ENCODE measurements around the gene MRPS7. TPM values are rescaled to one million over a fixed set of nuclear protein-coding genes. Genes with fewer than 3 reads are reported as not detected.

The MRPS7 gene
- 10 to 100 TPM; 29.8 to 39.4 (median 33.6) TPM for total RNA-seq
- total RNA-seq (2013), result 41.6 TPM
- 30.9 to 171 (median 51.8) reads per million in 29 experiments for total RNA-seq

DNA sequence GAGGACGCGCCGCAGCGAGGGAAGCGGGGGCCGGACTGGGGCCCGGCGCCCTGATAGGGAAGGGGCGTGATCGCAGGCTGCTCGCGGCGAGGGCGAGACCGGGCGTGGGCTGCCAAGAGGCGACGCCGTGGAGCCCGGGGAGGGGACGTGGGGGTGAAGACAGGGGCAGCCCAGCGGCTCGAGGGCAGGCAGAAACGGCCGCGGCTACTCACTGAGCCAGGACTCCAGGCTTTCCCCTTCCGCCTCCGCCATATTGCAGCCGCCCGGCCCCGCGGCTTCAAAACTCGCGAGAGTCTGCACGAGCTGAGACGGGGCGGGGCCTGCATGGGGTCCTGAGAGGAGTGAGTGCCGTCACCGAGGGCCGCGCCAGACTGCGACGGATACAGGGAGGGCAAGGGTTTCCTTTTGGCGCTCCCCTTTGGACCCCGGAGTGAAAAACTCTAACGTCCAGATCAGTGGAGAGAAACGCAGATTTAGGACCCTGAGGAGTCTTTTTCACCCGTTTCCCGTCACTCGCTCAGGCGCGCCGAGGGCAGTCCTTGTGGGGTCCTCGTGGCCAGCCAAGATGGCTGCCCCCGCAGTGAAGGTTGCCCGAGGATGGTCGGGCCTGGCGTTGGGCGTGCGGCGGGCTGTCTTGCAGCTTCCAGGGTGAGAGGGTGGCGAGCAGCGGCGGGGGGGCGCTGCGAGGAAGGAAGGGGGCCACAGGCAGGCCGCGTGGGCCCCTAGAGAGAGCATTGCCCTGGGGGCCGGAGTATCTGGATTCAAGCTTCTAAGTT, at the start of gene MRPS7, which contains the start of gene GGA3:
Gene MRPS7 (plus strand): TSS at position 544 of the 776 bp plus-strand sequence. CDS start 22 bp downstream, at position 566.
Gene GGA3 (minus strand): TSS at position 271 of the 776 bp plus-strand sequence. CDS start 19 bp downstream, at position 252.
- H3K9me3 ChIP-seq, result no peaks in the 10 kb centered on the region
- Mint-ChIP-seq H3K27ac (peak within 1 kb of the TSS; percentile 99 to 100), H3K4me3 (peak within 1 kb of the TSS; percentile 94 to 97 (median 95)), H3K9me3 (no peaks in the 10 kb centered on the region), H3K4me1 (peaks cover 53 to 59% (median 56%) of the 10 kb centered on the region in 3 donors), H3K27me3 (no peaks in the 10 kb centered on the region), H3K36me3 (peaks cover 15% of the 10 kb centered on the region)
- H3K4me1 ChIP-seq (ENCODE audit: control insufficient read depth in 1 of 2, extremely low read depth in 1 of 2, insufficient read depth in 2 of 2, low read length in 2 of 2), result peaks cover 22 to 32% of the 10 kb centered on the region in 2 experiments
- H3K36me3 ChIP-seq (ENCODE audit: control insufficient read depth in 2 of 2, extremely low read depth in 1 of 2, insufficient read depth in 1 of 2, low read length in 1 of 2), result peaks cover 9 to 33% of the 10 kb centered on the region in 2 donors
- H3K27ac ChIP-seq (ENCODE audit: low read length), result peak within 1 kb of the TSS; percentile 99
- no peaks in the 10 kb centered on the region for H3K27me3 ChIP-seq (replicated peaks in 1 of 2; ENCODE audit: control insufficient read depth in 2 of 2, extremely low read depth in 1 of 2, insufficient read depth in 2 of 2, low read length in 1 of 2)
- POLR2A ChIA-PET, result interaction anchor here (0.7 to 2.8 kb wide), 8 partner anchors 9 to 144 kb away, joined by 3 to 22 read pairs (median 6); partner anchors contain the start of genes GRB2 (in 2 of the 2), MIF4GD (in 2 of the 2) and SLC25A19 (in 1 of the 2)
- CTCF ChIA-PET, result interaction anchor here (0.5 to 4.1 kb wide), 6 partner anchors 9 to 1255 kb away, joined by 4 to 58 read pairs (median 8); partner anchors contain the start of genes MIF4GD (in 1 of the 2) and SLC25A19 (in 1 of the 2)
- peak; percentile 92 to 98 (median 97) for ATAC-seq (replicated peaks in 1 of 4)
- WGBS (ENCODE audit: insufficient coverage), result under 1% methylated on average over 67 of the region's 69 CpGs
- peak; percentile 90 to 97 (median 95) for DNase-seq
- H3K4me3 ChIP-seq (ENCODE audit: control insufficient read depth in 1 of 2, extremely low read depth in 1 of 2, low read length in 1 of 2), result peak within 1 kb of the TSS; percentile 78 to 79

DNA sequence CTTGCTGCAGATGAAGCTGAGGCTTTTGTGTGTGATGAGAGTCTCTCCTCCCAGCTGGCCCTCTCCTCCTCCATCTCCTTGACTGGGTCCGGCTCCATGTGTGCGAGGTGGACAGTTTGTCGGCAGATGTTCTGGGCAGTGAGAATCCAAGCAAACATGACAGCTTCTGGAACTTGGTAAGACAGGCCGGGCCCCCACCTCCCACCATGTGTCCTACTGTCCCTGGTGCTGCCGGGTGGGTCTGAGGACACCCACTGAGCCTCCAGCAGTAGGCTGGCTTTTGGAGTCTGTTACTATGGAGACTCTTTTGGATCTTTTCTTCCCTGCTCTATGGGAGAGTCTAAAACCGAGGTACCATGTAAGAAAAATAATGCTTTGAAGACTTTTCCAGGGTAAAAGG, 43.5 kb upstream of the MRPS7 start:
- WGBS (ENCODE audit: insufficient coverage), result 100% methylated on average over 3 of the region's 6 CpGs

DNA sequence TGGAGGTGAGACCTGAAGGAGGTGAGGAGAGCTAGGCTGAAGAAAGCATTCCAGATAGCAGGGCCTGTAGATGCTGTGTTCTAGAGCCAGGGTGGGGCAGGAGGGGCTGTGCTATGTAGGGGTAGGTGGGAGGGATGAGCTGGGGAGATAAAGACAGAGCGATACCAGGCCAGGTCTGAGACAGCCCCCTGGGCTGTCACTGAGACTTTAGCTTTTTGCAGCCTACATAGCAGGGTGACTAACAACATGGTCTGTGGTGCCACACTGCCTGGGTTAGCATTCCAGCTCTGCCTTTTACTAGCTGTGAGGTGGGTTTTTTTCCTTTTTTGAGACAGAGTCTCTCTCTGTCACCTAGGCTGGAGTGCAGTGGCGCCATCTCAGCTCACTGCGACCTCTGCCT, 41.9 kb upstream of the MRPS7 start:
- WGBS (ENCODE audit: insufficient coverage), result 100% methylated on average over 1 of the region's 3 CpGs

More for the DNA sequence above, 43.5 kb upstream of the MRPS7 start:
- no peaks in the 10 kb centered on the region for H3K27me3 Mint-ChIP-seq
- H3K9me3 Mint-ChIP-seq, result no peaks in the 10 kb centered on the region
- H3K4me1 Mint-ChIP-seq, result peaks cover 0 to 6% (median 0%) of the 10 kb centered on the region in 3 donors
- DNase-seq (no peak), ATAC-seq (replicated peaks in 1 of 4) (no peak)
- POLR2A ChIA-PET, result no interaction called here
- Histone ChIP-seq H3K27ac (ENCODE audit: low read length) (no peak overlapping the region), H3K4me1 (ENCODE audit: control insufficient read depth in 1 of 2, extremely low read depth in 1 of 2, insufficient read depth in 2 of 2, low read length in 2 of 2) (no peaks in the 10 kb centered on the region), H3K36me3 (ENCODE audit: control insufficient read depth in 2 of 2, extremely low read depth in 1 of 2, insufficient read depth in 1 of 2, low read length in 1 of 2) (peaks cover 18 to 71% of the 10 kb centered on the region in 2 donors), H3K27me3 (replicated peaks in 1 of 2; ENCODE audit: control insufficient read depth in 2 of 2, extremely low read depth in 1 of 2, insufficient read depth in 2 of 2, low read length in 1 of 2) (no peaks in the 10 kb centered on the region), H3K9me3 (no peaks in the 10 kb centered on the region), H3K4me3 (ENCODE audit: control insufficient read depth in 1 of 2, extremely low read depth in 1 of 2, low read length in 1 of 2) (no peak overlapping the region)
- no peak overlapping the region for H3K4me3 Mint-ChIP-seq
- H3K36me3 Mint-ChIP-seq, result peaks cover 36% of the 10 kb centered on the region
- no peak overlapping the region for H3K27ac Mint-ChIP-seq
- CTCF ChIA-PET, result no interaction called here

DNA sequence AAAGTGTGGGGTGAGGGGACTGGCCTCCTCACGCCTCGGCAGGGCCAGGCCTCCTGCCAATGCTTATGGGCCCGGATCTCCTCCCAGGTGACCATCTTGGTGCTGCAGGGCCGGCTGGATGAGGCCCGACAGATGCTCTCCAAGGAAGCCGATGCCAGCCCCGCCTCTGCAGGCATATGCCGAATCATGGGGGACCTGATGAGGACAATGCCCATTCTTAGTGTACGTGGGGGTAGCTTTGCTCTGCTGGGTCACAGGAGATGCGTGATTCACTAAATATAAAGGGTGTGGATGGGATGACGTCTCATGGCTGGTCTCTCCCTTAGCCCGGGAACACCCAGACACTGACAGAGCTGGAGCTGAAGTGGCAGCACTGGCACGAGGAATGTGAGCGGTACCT, 36.7 kb upstream of the MRPS7 start:
- H3K9me3 Mint-ChIP-seq, result no peaks in the 10 kb centered on the region
- ATAC-seq (replicated peaks in 1 of 4) (no peak), DNase-seq (no peak)
- Histone ChIP-seq H3K27ac (ENCODE audit: low read length) (no peak overlapping the region), H3K9me3 (no peaks in the 10 kb centered on the region), H3K4me1 (ENCODE audit: control insufficient read depth in 1 of 2, extremely low read depth in 1 of 2, insufficient read depth in 2 of 2, low read length in 2 of 2) (no peaks in the 10 kb centered on the region), H3K27me3 (replicated peaks in 1 of 2; ENCODE audit: control insufficient read depth in 2 of 2, extremely low read depth in 1 of 2, insufficient read depth in 2 of 2, low read length in 1 of 2) (no peaks in the 10 kb centered on the region), H3K36me3 (ENCODE audit: control insufficient read depth in 2 of 2, extremely low read depth in 1 of 2, insufficient read depth in 1 of 2, low read length in 1 of 2) (peaks cover 10 to 54% of the 10 kb centered on the region in 2 donors), H3K4me3 (ENCODE audit: control insufficient read depth in 1 of 2, extremely low read depth in 1 of 2, low read length in 1 of 2) (no peak overlapping the region)
- ChIA-PET CTCF (interaction anchor here (0.6 kb wide), 2 partner anchors 24 to 383 kb away, joined by 3 to 4 read pairs; no protein-coding TSS in a partner anchor), POLR2A (no interaction called here)
- no peaks in the 10 kb centered on the region for H3K27me3 Mint-ChIP-seq
- H3K27ac Mint-ChIP-seq, result no peak overlapping the region
- peaks cover 0 to 3% (median 0%) of the 10 kb centered on the region in 3 donors for H3K4me1 Mint-ChIP-seq
- H3K4me3 Mint-ChIP-seq, result no peak overlapping the region
- peaks cover 31% of the 10 kb centered on the region for H3K36me3 Mint-ChIP-seq
- WGBS (ENCODE audit: insufficient coverage), result 88% methylated on average over 11 of the region's 14 CpGs

More for the DNA sequence above, 41.9 kb upstream of the MRPS7 start:
- no peaks in the 10 kb centered on the region for H3K27me3 ChIP-seq (replicated peaks in 1 of 2; ENCODE audit: control insufficient read depth in 2 of 2, extremely low read depth in 1 of 2, insufficient read depth in 2 of 2, low read length in 1 of 2)
- no peaks in the 10 kb centered on the region for H3K9me3 Mint-ChIP-seq
- ChIA-PET POLR2A (no interaction called here), CTCF (no interaction called here)
- no peak overlapping the region for H3K27ac ChIP-seq (ENCODE audit: low read length)
- no peaks in the 10 kb centered on the region for H3K4me1 ChIP-seq (ENCODE audit: control insufficient read depth in 1 of 2, extremely low read depth in 1 of 2, insufficient read depth in 2 of 2, low read length in 2 of 2)
- H3K4me1 Mint-ChIP-seq, result peaks cover 0 to 6% (median 0%) of the 10 kb centered on the region in 3 donors
- peaks cover 37% of the 10 kb centered on the region for H3K36me3 Mint-ChIP-seq
- H3K9me3 ChIP-seq, result no peaks in the 10 kb centered on the region
- H3K27ac Mint-ChIP-seq, result peak overlapping the region in 1 of 2 donors; percentile 44
- H3K27me3 Mint-ChIP-seq, result no peaks in the 10 kb centered on the region
- no peak overlapping the region for H3K4me3 ChIP-seq (ENCODE audit: control insufficient read depth in 1 of 2, extremely low read depth in 1 of 2, low read length in 1 of 2)
- DNase-seq (no peak), ATAC-seq (replicated peaks in 1 of 4) (no peak)
- H3K36me3 ChIP-seq (ENCODE audit: control insufficient read depth in 2 of 2, extremely low read depth in 1 of 2, insufficient read depth in 1 of 2, low read length in 1 of 2), result peaks cover 10 to 63% of the 10 kb centered on the region in 2 donors
- no peak overlapping the region for H3K4me3 Mint-ChIP-seq

DNA sequence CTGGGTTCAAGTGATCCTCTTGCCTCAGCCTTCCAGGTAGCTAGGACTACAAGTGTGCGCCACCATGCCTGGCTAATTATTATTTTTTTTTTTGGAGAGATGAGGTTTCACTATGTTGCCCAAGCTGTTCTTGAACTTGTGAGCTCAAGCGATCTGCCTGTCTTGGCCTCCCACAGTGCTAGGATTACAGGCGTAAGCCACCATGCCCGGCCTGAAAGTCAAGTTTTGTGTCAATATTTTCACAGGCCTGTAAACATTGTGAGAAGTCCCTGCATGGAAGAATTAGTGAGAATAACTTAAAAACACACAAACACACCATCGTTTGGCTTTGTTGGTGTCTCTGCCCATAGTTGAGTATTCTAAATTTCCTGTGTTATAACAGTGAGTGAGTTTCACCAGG, 34.0 kb upstream of the MRPS7 start:
- ChIA-PET CTCF (no interaction called here), POLR2A (interaction anchor here in 1 of 2 donors (0.7 kb wide), 1 partner anchor 227 kb away, joined by 11 read pairs; no protein-coding TSS in a partner anchor)
- ATAC-seq (replicated peaks in 1 of 4) (no peak), DNase-seq (no peak)
- Mint-ChIP-seq H3K4me3 (no peak overlapping the region), H3K27me3 (no peaks in the 10 kb centered on the region), H3K4me1 (no peaks in the 10 kb centered on the region), H3K27ac (no peak overlapping the region), H3K36me3 (peaks cover 42% of the 10 kb centered on the region), H3K9me3 (no peaks in the 10 kb centered on the region)
- Histone ChIP-seq H3K27me3 (replicated peaks in 1 of 2; ENCODE audit: control insufficient read depth in 2 of 2, extremely low read depth in 1 of 2, insufficient read depth in 2 of 2, low read length in 1 of 2) (no peaks in the 10 kb centered on the region), H3K9me3 (no peaks in the 10 kb centered on the region), H3K4me1 (ENCODE audit: control insufficient read depth in 1 of 2, extremely low read depth in 1 of 2, insufficient read depth in 2 of 2, low read length in 2 of 2) (no peaks in the 10 kb centered on the region), H3K36me3 (ENCODE audit: control insufficient read depth in 2 of 2, extremely low read depth in 1 of 2, insufficient read depth in 1 of 2, low read length in 1 of 2) (peaks cover 17 to 67% of the 10 kb centered on the region in 2 donors), H3K4me3 (ENCODE audit: control insufficient read depth in 1 of 2, extremely low read depth in 1 of 2, low read length in 1 of 2) (no peak overlapping the region), H3K27ac (ENCODE audit: low read length) (no peak overlapping the region)
- WGBS (ENCODE audit: insufficient coverage), result 94% methylated on average over 2 of the region's 5 CpGs

DNA sequence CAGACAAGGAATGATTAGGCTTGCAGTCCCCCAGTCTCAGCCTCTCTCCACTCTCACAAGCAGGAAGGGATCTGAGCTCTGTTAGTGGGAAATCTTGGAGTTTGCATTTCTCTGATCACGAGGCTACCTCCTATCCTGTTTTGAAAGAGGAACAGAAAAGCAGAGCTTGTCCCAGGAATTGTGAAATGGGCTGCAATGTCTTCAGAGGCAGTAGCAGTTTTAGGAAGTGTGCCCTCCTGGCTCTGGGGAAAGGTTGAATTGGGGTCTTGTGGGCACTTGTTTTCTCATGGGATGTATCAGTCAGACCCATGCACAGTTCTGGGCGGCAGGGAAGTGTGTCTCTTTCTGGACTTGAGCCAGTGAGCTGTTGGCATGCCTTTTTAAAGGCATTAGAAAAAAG, 33.4 kb upstream of the MRPS7 start:
- H3K27ac Mint-ChIP-seq, result no peak overlapping the region
- peaks cover 21 to 73% of the 10 kb centered on the region in 2 donors for H3K36me3 ChIP-seq (ENCODE audit: control insufficient read depth in 2 of 2, extremely low read depth in 1 of 2, insufficient read depth in 1 of 2, low read length in 1 of 2)
- H3K9me3 Mint-ChIP-seq, result no peaks in the 10 kb centered on the region
- no peak overlapping the region for H3K4me3 Mint-ChIP-seq
- CTCF ChIA-PET, result no interaction called here
- H3K36me3 Mint-ChIP-seq, result peaks cover 42% of the 10 kb centered on the region
- ATAC-seq (replicated peaks in 1 of 4) (no peak), DNase-seq (no peak)
- POLR2A ChIA-PET, result interaction anchor here in 1 of 2 donors (0.6 kb wide), 1 partner anchor 155 kb away, joined by 5 read pairs; no protein-coding TSS in a partner anchor
- WGBS (ENCODE audit: insufficient coverage), result 100% methylated on average over 1 of the region's 2 CpGs
- H3K27me3 ChIP-seq (replicated peaks in 1 of 2; ENCODE audit: control insufficient read depth in 2 of 2, extremely low read depth in 1 of 2, insufficient read depth in 2 of 2, low read length in 1 of 2), result no peaks in the 10 kb centered on the region
- H3K27ac ChIP-seq (ENCODE audit: low read length), result no peak overlapping the region
- H3K27me3 Mint-ChIP-seq, result no peaks in the 10 kb centered on the region
- no peaks in the 10 kb centered on the region for H3K4me1 Mint-ChIP-seq
- H3K9me3 ChIP-seq, result no peaks in the 10 kb centered on the region
- H3K4me1 ChIP-seq (ENCODE audit: control insufficient read depth in 1 of 2, extremely low read depth in 1 of 2, insufficient read depth in 2 of 2, low read length in 2 of 2), result no peaks in the 10 kb centered on the region
- no peak overlapping the region for H3K4me3 ChIP-seq (ENCODE audit: control insufficient read depth in 1 of 2, extremely low read depth in 1 of 2, low read length in 1 of 2)
